Liver (tissue), 9 donors: Measurements from ENCODE around the gene SLC25A41. TPM values are rescaled to one million over a fixed set of nuclear protein-coding genes. Genes with fewer than 3 reads are reported as not detected.

Experiments
- DNase-seq: peaks from one replicate; pipeline ENCODE4 v3.0.0-alpha.2; 2017; ENCODE audit warnings: low spot score
- H3K27ac ChIP-seq, 2 donors: one replicate each; pipeline ENCODE4 v1.7.0; 2013; ENCODE audit warnings: inconsistent platforms in 2 of 2, low read length in 2 of 2, control low read depth in 1 of 2, low read depth in 1 of 2, mild to moderate bottlenecking in 1 of 2
- H3K27me3 ChIP-seq, 4 donors: one replicate each; pipeline versions ENCODE4 v1.6.1 to v1.7.0; 2013; ENCODE audit warnings: low read length in 3 of 4, inconsistent platforms in 1 of 4, mild to moderate bottlenecking in 1 of 4, moderate library complexity in 1 of 4; ENCODE audit not compliant: control insufficient read depth in 4 of 4, insufficient read depth in 4 of 4
- H3K36me3 ChIP-seq, 4 donors: one replicate each; pipeline versions ENCODE4 v1.6.1 to v1.7.0; 2013; ENCODE audit warnings: low read length in 3 of 4, mild to moderate bottlenecking in 3 of 4, low read depth in 1 of 4, moderate library complexity in 1 of 4; ENCODE audit not compliant: control insufficient read depth in 4 of 4, insufficient read depth in 3 of 4
- H3K4me1 ChIP-seq, 4 donors: one replicate each; pipeline versions ENCODE4 v1.6.1 to v1.7.0; 2013; ENCODE audit warnings: low read length in 3 of 4, mild to moderate bottlenecking in 3 of 4, moderate library complexity in 1 of 4; ENCODE audit not compliant: control insufficient read depth in 4 of 4, insufficient read depth in 4 of 4
- H3K4me3 ChIP-seq, 3 donors: one replicate each; pipeline versions ENCODE4 v1.6.1 to v1.7.0; 2013; ENCODE audit warnings: low read length in 3 of 3, control low read depth in 1 of 3, low read depth in 1 of 3, mild to moderate bottlenecking in 1 of 3
- H3K9ac ChIP-seq, 2 donors: one replicate each; pipeline ENCODE4 v1.7.0; 2013; ENCODE audit warnings: low read length in 2 of 2, mild to moderate bottlenecking in 2 of 2, moderate library complexity in 2 of 2, control low read depth in 1 of 2, low read depth in 1 of 2
- H3K9me3 ChIP-seq, 4 donors: one replicate each; pipeline versions ENCODE4 v1.6.1 to v1.7.0; 2013; ENCODE audit warnings: low read length in 3 of 4; ENCODE audit not compliant: control insufficient read depth in 4 of 4
- EGR1 ChIP-seq, 2 donors: IDR thresholded peaks; 2 replicates each; pipeline ENCODE4 v1.6.1; 2016 to 2018; ENCODE audit warnings: antibody characterized with exemption in 2 of 2, low read depth in 2 of 2
- FOXA1 ChIP-seq: IDR thresholded peaks from 2 replicates; pipeline ENCODE4 v1.6.1; 2016; ENCODE audit warnings: antibody characterized with exemption
- FOXA2 ChIP-seq: IDR thresholded peaks from 2 replicates; pipeline ENCODE4 v1.6.1; 2016; ENCODE audit warnings: antibody characterized with exemption
- GABPA ChIP-seq, 2 donors: IDR thresholded peaks in 1 of 2; conservative IDR thresholded peaks in 1 of 2; 2 replicates each; pipeline ENCODE4 v1.6.1; 2016; ENCODE audit warnings: antibody characterized with exemption in 2 of 2, mild to moderate bottlenecking in 1 of 2, moderate library complexity in 1 of 2
- HNF4A ChIP-seq, 2 donors: conservative IDR thresholded peaks; 2 replicates each; pipeline ENCODE4 v1.6.1; 2016; ENCODE audit warnings: antibody characterized with exemption in 2 of 2, mild to moderate bottlenecking in 2 of 2
- HNF4G ChIP-seq: IDR thresholded peaks from 2 replicates; pipeline ENCODE4 v1.6.1; 2016; ENCODE audit warnings: antibody characterized with exemption
- JUND ChIP-seq, 2 donors: IDR thresholded peaks; 2 replicates each; pipeline ENCODE4 v1.6.1; 2016; ENCODE audit warnings: antibody characterized with exemption in 2 of 2
- NR2F2 ChIP-seq: IDR thresholded peaks from 2 replicates; pipeline ENCODE4 v1.6.1; 2016; ENCODE audit warnings: antibody characterized with exemption
- RAD21 ChIP-seq, 2 donors: IDR thresholded peaks; 2 replicates each; pipeline ENCODE4 v1.6.1; 2016; ENCODE audit warnings: antibody characterized with exemption in 2 of 2, mild to moderate bottlenecking in 2 of 2
- RXRA ChIP-seq, 2 donors: IDR thresholded peaks; 2 replicates each; pipeline ENCODE4 v1.6.1; 2017 to 2018; ENCODE audit warnings: antibody characterized with exemption in 2 of 2, mild to moderate bottlenecking in 1 of 2
- SP1 ChIP-seq: IDR thresholded peaks from 2 replicates; pipeline ENCODE4 v1.6.1; 2018; ENCODE audit warnings: antibody characterized with exemption, mild to moderate bottlenecking
- TAF1 ChIP-seq: conservative IDR thresholded peaks from 2 replicates; pipeline ENCODE4 v1.6.1; 2016; ENCODE audit warnings: antibody characterized with exemption, mild to moderate bottlenecking
- YY1 ChIP-seq: IDR thresholded peaks from 2 replicates; pipeline ENCODE4 v1.6.1; 2016; ENCODE audit warnings: antibody characterized with exemption, mild to moderate bottlenecking
- WGBS: extraction: QIAGEN DNeasy Blood & Tissue Kit; methylation state at CpG from one replicate; pipeline ENCODE4 v1.1.7; 2013; 5-methylcytosine and 5-hydroxymethylcytosine counted together
- polyA plus RNA-seq, 2 donors: library from polyadenylated mRNA; stranded (reverse) in 1 of 2; unstranded in 1 of 2; fragments of 200-250 nt in 1 of 2; fragments of >200 nt in 1 of 2; fragmentation: Nextera tagmentation in 1 of 2; extraction: Ambion mirVana in 1 of 2; gene quantifications; one replicate each; pipeline versions ENCODE4 v1.2.1 to v1.2.3, GENCODE V29; 2013 to 2015
- total RNA-seq, 2 donors: library from RNA; depleted of rRNA; stranded (reverse); fragments of >200 nt; gene quantifications; one replicate each; pipeline ENCODE4 v1.2.3, GENCODE V29; 2014
- TF ChIP-seq, protein P1 (sequence below): IDR thresholded peaks from 2 replicates; pipeline ENCODE4 v1.6.1; 2016; ENCODE audit warnings: antibody characterized with exemption
- TF ChIP-seq, protein P2 (sequence below): IDR thresholded peaks from 2 replicates; pipeline ENCODE4 v1.6.1; 2016; ENCODE audit warnings: antibody characterized with exemption
- TF ChIP-seq, protein P3 (sequence below): IDR thresholded peaks from 2 replicates; pipeline ENCODE4 v1.6.1; 2016; ENCODE audit warnings: antibody characterized with exemption
- TF ChIP-seq, protein P4 (sequence below): IDR thresholded peaks from 2 replicates; pipeline ENCODE4 v1.6.1; 2016; ENCODE audit warnings: antibody characterized with exemption, mild to moderate bottlenecking
- TF ChIP-seq, protein P5 (sequence below): fragments of 150-350 bp; IDR thresholded peaks from 2 replicates; pipeline ENCODE4 v1.5.1; 2017; ENCODE audit warnings: improper control_type of control experiment, low read depth, low read length; ENCODE audit not compliant: missing input control
- donor health status: healthy.
- donor health status: healthy.
- donor health status: healthy.
- donor health status: healthy.
- donor health status: healthy.

The SLC25A41 gene
- total and polyA plus RNA-seq, 4 donors = 0.14 to 0.16 TPM; not detected in 2

DNA sequence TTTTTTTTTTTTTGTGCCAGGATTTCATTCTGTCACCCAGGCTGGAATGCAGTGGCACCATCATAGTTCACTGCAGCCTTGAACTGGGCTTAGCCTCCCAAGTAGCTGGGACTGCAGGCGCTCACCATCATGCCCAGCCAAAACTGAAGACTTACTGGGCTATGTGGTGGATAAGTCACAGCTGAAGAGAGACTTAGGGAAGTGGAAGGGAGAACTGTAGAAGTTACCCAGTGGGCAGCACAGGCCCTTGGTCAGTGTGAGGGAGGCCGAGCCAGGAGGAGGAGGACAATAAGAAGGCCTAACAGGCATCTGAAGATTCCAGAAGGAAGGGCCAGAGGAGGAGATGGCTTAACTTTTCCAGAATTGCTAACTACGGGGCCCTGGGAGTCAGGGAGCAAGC is 53.8 kb downstream of the SLC25A41 start:
- Histone ChIP-seq H3K36me3 (peaks cover 17 to 48% (median 24%) of the 10 kb centered on the region in 4 donors), H3K9me3 (no peaks in the 10 kb centered on the region), H3K4me3 (no peak overlapping the region), H3K27me3 (no peaks in the 10 kb centered on the region), H3K27ac (no peak overlapping the region), H3K9ac (no peak overlapping the region), H3K4me1 (no peaks in the 10 kb centered on the region)
- no peak for DNase-seq
- TF ChIP-seq EGR1 (IDR thresholded peaks at IDR 0.05; ENCODE audit: low read depth in 2 of 2) = no peak
- TF ChIP-seq, protein P1, sequence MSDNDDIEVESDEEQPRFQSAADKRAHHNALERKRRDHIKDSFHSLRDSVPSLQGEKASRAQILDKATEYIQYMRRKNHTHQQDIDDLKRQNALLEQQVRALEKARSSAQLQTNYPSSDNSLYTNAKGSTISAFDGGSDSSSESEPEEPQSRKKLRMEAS = no peak
- TF ChIP-seq SP1 = no peak
- TF ChIP-seq RXRA (IDR thresholded peaks at IDR 0.05) = no peak
- TF ChIP-seq GABPA (IDR thresholded peaks at IDR 0.05 in 1 of 2, conservative IDR thresholded peaks at IDR 0.05 in 1 of 2) = no peak
- no peak for TF ChIP-seq YY1
- no peak for TF ChIP-seq RAD21 (IDR thresholded peaks at IDR 0.05)
- TF ChIP-seq, protein P2, sequence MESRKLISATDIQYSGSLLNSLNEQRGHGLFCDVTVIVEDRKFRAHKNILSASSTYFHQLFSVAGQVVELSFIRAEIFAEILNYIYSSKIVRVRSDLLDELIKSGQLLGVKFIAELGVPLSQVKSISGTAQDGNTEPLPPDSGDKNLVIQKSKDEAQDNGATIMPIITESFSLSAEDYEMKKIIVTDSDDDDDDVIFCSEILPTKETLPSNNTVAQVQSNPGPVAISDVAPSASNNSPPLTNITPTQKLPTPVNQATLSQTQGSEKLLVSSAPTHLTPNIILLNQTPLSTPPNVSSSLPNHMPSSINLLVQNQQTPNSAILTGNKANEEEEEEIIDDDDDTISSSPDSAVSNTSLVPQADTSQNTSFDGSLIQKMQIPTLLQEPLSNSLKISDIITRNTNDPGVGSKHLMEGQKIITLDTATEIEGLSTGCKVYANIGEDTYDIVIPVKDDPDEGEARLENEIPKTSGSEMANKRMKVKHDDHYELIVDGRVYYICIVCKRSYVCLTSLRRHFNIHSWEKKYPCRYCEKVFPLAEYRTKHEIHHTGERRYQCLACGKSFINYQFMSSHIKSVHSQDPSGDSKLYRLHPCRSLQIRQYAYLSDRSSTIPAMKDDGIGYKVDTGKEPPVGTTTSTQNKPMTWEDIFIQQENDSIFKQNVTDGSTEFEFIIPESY = no peak
- TF ChIP-seq, protein P3, sequence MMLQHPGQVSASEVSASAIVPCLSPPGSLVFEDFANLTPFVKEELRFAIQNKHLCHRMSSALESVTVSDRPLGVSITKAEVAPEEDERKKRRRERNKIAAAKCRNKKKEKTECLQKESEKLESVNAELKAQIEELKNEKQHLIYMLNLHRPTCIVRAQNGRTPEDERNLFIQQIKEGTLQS = no peak
- TF ChIP-seq JUND (IDR thresholded peaks at IDR 0.05) = no peak
- TF ChIP-seq TAF1 = no peak
- TF ChIP-seq, protein P4, sequence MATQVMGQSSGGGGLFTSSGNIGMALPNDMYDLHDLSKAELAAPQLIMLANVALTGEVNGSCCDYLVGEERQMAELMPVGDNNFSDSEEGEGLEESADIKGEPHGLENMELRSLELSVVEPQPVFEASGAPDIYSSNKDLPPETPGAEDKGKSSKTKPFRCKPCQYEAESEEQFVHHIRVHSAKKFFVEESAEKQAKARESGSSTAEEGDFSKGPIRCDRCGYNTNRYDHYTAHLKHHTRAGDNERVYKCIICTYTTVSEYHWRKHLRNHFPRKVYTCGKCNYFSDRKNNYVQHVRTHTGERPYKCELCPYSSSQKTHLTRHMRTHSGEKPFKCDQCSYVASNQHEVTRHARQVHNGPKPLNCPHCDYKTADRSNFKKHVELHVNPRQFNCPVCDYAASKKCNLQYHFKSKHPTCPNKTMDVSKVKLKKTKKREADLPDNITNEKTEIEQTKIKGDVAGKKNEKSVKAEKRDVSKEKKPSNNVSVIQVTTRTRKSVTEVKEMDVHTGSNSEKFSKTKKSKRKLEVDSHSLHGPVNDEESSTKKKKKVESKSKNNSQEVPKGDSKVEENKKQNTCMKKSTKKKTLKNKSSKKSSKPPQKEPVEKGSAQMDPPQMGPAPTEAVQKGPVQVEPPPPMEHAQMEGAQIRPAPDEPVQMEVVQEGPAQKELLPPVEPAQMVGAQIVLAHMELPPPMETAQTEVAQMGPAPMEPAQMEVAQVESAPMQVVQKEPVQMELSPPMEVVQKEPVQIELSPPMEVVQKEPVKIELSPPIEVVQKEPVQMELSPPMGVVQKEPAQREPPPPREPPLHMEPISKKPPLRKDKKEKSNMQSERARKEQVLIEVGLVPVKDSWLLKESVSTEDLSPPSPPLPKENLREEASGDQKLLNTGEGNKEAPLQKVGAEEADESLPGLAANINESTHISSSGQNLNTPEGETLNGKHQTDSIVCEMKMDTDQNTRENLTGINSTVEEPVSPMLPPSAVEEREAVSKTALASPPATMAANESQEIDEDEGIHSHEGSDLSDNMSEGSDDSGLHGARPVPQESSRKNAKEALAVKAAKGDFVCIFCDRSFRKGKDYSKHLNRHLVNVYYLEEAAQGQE = no peak
- TF ChIP-seq NR2F2 = no peak
- no peak for TF ChIP-seq FOXA1
- no peak for TF ChIP-seq FOXA2
- TF ChIP-seq, protein P5, sequence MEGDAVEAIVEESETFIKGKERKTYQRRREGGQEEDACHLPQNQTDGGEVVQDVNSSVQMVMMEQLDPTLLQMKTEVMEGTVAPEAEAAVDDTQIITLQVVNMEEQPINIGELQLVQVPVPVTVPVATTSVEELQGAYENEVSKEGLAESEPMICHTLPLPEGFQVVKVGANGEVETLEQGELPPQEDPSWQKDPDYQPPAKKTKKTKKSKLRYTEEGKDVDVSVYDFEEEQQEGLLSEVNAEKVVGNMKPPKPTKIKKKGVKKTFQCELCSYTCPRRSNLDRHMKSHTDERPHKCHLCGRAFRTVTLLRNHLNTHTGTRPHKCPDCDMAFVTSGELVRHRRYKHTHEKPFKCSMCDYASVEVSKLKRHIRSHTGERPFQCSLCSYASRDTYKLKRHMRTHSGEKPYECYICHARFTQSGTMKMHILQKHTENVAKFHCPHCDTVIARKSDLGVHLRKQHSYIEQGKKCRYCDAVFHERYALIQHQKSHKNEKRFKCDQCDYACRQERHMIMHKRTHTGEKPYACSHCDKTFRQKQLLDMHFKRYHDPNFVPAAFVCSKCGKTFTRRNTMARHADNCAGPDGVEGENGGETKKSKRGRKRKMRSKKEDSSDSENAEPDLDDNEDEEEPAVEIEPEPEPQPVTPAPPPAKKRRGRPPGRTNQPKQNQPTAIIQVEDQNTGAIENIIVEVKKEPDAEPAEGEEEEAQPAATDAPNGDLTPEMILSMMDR = no peak
- no peak for TF ChIP-seq HNF4G
- TF ChIP-seq HNF4A (conservative IDR thresholded peaks at IDR 0.05) = no peak
- 98% methylated on average over 3 of the region's 3 CpGs for WGBS
